8988T (cell line): Measurements from ENCODE around the gene EPB41L2.

Experiments
- DNase-seq: peaks from one replicate; pipeline ENCODE4 v3.0.0; 2011

Gene EPB41L2

GRCh38 chr6:130896249-130896648 is 166.8 kb downstream of the EPB41L2 start:
- no peak for DNase-seq

DNA sequence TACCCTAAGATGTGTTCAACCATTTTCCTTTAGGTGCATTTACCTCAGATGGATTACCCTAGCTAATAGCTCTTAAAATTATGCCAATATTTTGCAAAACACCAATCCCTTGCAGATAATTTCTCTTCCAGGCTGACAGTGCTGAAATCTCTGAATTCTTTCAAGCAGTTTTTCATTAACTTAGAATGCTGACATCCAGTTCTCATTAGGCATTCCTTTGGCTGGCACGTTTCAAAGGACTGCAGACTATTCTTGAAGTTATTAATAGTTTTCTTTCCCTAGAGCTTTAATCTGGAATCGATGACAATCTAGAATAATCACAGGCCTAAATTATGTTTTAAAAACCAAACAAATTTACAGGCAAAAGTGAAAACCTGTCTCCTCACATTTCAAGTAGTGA is 167.5 kb downstream of the EPB41L2 start:
- no peak for DNase-seq

DNA sequence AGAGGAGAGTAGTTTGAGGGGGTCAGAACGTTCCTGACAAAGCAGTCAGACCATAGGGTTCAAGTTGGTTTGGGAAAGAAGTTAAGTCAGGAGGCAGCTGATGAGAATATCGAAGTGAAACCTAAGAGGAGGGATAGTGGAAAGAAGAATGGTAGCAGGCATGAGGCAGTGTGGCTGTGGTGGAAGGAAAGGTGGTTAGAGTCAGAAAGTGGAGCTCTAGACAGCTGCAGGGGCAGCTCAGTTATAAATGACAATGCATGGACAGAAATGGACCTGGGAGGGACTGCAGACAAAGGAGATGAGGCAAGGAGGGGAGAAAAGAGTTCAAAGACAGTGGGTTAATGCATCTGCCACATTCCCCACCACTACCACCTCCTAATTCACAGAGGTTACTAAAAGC is 169.3 kb downstream of the EPB41L2 start:
- no peak for DNase-seq

DNA sequence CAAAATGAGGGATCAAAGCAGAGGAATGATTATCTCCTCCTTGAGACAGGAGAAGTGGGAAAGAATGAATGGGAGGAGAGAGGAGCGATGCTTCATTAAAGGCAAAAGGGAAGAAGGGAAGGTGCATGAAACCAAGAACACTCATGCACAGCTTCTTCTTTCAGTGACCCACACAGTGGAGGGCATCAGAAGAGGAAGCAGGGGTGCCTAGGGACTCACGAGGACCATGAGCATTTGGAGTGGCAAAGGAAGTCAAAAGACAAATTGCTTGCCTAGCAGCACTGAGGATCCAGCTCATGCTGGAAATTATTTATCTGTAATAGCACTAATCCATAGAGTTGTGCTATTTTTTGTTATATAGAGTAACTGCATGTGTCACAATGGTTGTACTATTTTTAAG is 169.8 kb downstream of the EPB41L2 start:
- DNase-seq, result no peak

DNA sequence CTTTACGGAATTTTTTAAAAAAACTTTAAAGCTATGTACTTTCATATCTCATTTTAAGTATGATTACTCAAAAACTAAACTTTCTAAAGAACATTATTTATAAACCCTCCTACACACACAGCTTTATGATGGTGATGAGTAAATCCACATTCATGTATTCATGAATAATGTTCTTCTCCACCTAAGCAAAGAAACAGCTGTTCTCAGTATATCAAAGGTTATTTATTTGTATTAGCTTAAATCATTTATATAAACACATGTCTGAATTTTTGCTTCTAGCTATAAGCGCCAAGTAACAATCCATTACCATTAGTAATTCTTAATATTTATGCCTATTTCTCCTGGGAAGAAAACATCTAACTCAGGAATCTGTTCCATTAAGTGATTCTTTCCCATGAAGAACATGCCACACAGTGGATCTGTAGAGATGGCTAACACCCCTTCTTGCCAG is 172.5 kb downstream of the EPB41L2 start:
- DNase-seq, result no peak

- DNase-seq, result no peak
These were observed 173.6 kb downstream of the EPB41L2 start for GRCh38 chr6:130889423-130889822.

DNA sequence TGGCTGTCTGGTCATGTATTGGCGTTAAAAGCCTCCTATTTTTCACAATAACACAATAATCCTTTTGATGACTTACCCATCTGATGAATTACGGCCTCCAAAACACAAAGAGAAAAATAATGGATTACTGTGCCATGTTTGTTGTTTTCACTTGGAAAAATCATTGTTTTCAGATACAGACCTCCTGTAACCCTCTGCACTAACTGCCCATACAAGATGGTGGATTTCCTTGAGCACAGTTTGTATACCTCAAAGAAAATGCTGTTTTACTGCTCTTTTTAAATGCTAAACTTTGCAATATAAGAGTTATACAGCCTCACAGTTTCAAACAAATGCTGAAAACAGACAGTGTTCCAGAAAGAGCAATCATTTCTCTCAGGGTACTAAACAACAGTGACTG is 174.8 kb downstream of the EPB41L2 start:
- no peak for DNase-seq

- no peak for DNase-seq
These were observed 176.1 kb downstream of the EPB41L2 start for GRCh38 chr6:130886966-130887365.

DNA sequence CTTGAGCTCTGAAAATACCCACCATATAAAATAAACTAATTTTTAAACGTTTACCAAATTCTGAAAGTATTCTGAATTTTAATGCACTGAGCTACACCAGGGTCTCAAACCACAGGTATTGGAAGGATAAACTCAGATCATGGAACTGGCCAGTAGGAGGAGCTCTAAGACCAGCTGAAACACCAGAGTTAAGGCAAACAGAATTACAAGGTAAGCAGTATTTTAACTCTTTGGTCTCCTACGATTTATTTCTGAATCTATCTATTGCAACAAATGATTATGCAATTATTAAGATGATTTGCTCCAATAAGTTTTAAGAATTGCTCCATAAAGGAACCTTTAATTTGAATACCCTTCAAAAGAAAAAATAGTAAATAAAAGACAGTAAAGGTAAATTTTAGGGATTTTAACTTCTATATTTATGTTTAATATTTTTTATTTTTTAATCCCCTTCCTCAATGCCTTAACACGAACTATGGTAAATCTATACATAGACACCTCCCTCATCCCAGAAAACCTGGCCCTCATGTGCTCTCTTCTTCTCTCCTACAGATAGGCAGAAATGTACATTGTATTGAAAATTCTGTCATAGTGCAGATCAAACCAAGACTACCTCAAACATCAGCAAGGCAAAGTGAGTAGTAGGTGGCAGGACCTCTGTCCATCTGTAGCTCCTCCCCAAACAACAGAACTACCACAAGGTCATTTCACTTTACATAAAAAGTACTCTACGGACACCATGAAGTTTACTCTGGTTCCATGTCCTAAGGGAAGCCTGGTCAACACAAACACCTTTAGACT is 177.5 kb downstream of the EPB41L2 start:
- DNase-seq, result peak; percentile 18

- no peak for DNase-seq
These were observed 180.7 kb downstream of the EPB41L2 start for GRCh38 chr6:130882370-130882769.

DNA sequence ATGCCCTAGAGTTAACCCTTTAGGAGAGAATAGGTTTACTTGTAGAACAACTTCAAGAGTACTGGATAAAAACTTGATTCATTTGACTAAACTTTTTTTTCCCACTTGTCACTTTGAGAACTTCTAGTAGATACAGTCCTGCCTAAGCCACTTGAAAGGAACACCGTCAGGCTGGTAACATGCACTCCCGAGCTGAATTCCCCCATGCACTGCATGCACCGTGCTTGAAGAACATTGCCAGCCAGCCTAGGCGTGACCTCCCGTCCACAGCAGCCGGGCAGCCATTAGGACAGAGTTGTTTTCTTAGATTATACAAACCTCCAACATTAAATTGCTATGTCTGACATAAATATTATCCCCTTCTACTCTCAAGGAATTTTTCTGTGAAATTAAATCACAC is 183.2 kb downstream of the EPB41L2 start:
- DNase-seq, result no peak

DNA sequence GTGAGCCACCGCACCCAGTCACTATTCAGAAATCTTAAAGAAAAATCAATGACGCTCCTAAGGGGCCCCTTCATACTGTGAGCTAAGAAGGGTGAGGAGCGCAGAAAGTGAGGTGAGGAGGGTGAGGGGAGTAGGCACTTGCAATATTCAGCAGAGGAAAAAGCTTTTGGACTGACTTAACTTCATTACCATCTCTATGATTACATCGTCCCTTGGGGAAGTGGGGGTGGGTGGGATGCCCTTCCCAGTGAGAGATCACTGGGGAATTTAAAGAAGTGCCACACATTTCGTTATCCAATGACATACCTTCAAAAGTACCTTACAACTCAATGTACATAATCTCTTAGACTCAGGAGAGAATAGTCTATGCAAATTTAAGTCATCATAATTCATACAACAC is 189.3 kb downstream of the EPB41L2 start:
- DNase-seq, result no peak

DNA sequence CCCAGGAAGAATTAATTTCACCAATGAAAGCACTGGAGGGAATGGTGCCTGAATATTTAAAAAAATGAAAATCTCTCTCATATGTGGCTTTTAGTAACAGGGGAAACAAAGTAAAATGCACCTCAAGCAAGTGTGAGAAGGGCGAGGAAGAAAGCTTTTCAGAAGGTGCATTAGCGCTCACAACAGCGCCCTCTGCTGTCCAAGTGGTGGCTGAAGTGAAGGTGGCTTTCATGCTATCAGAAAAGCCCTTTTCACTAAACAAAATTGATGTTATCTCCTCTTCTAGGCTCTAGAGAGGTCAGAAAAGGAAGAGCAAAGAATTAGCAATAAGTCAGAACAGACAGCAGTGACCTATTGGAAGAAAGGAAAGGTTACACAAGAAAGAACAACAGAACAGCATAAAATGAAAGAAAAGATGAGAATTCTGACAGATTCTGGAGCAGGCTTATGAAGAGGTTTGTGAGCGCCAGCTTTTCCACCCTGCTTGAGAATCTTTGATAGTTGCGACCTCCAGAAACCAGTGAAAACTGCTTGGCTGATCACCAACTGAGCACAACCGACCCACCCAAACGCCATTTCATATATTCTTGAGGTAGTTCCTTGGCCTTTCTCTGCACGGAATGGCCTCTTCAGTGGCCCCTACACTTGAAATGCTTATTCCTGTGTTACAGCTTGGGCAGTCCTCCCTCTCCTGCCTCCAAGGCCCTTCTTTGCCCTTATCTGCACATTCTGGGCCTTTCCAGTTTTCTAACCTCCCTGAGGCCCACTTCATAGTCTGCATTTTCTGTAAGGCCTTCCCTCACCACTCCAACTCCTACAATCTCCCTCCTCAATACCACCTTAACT is 190.6 kb downstream of the EPB41L2 start:
- DNase-seq, result no peak

GRCh38 chr6:130870179-130870880 is 192.7 kb downstream of the EPB41L2 start:
- no peak for DNase-seq

DNA sequence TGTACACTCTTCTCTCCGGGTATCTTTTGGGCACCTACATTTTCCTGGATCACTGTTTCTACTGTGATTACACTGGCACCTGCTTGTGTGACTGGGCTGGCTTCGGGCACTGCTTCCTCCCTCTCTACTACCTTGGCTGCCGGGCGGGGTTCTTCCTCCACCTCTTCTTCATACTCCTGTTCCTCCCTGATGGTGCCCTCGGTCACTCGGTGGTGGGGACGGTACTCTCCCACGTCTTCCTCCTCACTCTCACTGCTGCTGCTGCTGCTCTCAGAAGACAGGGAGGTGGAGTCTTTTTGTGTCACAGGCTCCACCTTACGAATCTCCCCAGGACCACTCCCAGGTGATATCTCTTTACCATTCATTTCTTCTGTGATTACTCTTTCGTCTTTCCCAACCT is 193.4 kb downstream of the EPB41L2 start:
- DNase-seq, result no peak

GRCh38 chr6:130865793-130866192 is 197.3 kb downstream of the EPB41L2 start:
- no peak for DNase-seq

- no peak for DNase-seq
These were observed 198.7 kb downstream of the EPB41L2 start for GRCh38 chr6:130864344-130864743.

- DNase-seq, result no peak
These were observed 199.4 kb downstream of the EPB41L2 start for GRCh38 chr6:130863415-130864230.

DNA sequence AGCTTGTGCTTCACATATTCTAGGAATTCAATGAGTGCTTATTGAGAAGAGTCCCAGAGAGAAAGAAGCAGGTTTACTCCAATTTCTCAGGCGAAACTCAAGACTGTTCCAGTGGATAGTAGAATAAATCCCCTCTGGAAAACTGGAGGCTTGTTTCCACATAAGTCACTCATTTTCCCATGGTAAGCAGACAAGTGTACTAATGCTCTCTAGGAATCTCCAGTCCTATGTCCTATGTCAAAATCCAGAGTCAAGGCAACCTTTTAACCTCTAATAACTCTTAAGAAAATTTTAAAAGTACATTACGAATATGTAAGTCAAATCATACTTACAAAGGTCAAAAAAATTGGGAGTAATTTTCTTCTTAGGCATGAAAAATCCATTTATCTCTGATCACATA is 200.7 kb downstream of the EPB41L2 start:
- no peak for DNase-seq

DNA sequence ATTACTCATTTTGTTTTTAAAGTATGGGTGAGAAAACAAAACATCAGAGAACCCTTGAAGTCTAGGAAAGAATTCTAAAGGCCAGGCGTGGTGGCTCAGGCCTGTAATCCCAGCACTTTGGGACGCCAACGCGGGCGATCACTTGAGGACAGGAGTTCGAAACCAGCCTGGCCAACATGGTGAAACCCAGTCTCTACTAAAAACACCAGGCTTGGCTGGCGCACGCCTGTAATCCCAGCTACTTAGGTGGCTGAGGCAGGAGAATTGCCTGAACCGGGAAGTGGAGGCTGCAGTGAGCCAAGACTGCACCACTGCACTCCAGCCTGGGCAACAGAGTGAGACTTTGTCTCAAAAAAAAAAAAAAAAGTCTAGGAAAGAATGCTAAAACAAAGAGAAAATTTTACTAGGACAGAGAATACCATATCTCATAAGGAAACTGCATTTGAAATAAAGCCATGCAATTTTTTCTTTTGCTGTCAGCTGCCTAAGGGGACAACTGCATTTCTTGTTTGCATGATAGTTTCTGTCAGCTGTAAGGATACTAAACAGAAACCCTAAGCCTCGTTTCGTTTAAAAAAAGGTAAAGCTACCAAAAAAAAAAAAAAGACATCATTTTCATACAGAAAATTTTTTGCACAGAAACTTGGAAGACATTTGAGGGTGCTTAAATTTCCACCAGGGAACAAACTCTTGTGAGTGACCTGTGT is 203.7 kb downstream of the EPB41L2 start:
- no peak for DNase-seq

- DNase-seq, result no peak
These were observed 204.4 kb downstream of the EPB41L2 start for GRCh38 chr6:130858498-130859160.
